Esophagus squamous epithelium (tissue), 5 donors: Measurements from ENCODE around the gene FOXP4. TPM values are rescaled to one million over a fixed set of nuclear protein-coding genes. Genes with fewer than 3 reads are reported as not detected.

Experiments used
- DNase-seq: peaks from one replicate; lab custom pipeline; 2025; lab: John Stamatoyannopoulos, UW
- H3K27ac ChIP-seq, 4 donors: fragments of 200-600 bp; sonication (generic); one replicate each; pipeline ENCODE4 v1.5.1; 2016 to 2019; ENCODE audit warnings: mild to moderate bottlenecking in 1 of 4
- H3K27me3 ChIP-seq, 4 donors: fragments of 200-600 bp; sonication (generic); 1 replicate in 3 of 4; 2 replicates in 1 of 4; pipeline versions ENCODE4 v1.5.1 to v1.6.0; 2017 to 2021; ENCODE audit warnings: antibody characterized with exemption in 1 of 4
- H3K36me3 ChIP-seq, 3 donors: fragments of 200-600 bp; sonication (generic); one replicate each; pipeline ENCODE4 v1.5.1; 2016 to 2019
- H3K4me1 ChIP-seq, 3 donors: fragments of 200-600 bp; sonication (generic); one replicate each; pipeline ENCODE4 v1.5.1; 2017 to 2019
- H3K4me3 ChIP-seq, 4 donors: fragments of 200-600 bp; sonication (generic); 1 replicate in 3 of 4; 2 replicates in 1 of 4; pipeline ENCODE4 v1.5.1; 2016 to 2019; ENCODE audit warnings: mild to moderate bottlenecking in 2 of 4, moderate library complexity in 1 of 4
- H3K9me3 ChIP-seq, 3 donors: fragments of 200-600 bp; sonication (generic); one replicate each; pipeline ENCODE4 v1.5.1; 2016 to 2019
- POLR2A ChIP-seq, 4 donors: fragments of 450-650 bp; IDR thresholded peaks; one replicate each; pipeline ENCODE4 v1.6.1; 2017; ENCODE audit warnings: antibody characterized with exemption in 4 of 4, mild to moderate bottlenecking in 4 of 4, moderate library complexity in 3 of 4
- WGBS, 2 donors: methylation state at CpG; one replicate each; pipeline ENCODE4 v1.1.5; 2018; 5-methylcytosine and 5-hydroxymethylcytosine counted together
- intact Hi-C: fragments of 100-400 bp; cut with DNase I; formaldehyde crosslinking; loops from one replicate; pipeline ENCODE4 v1.15.0; 2022
- total RNA-seq, 4 donors: library from RNA; depleted of rRNA; stranded (reverse); fragments of >200 nt; gene quantifications; one replicate each; pipeline ENCODE4 v1.1.0, GENCODE V29; 2016
- TF ChIP-seq, protein P1 (sequence below), 6 experiments: fragments of 450-650 bp in 4 of 6; fragments of 200-600 bp in 2 of 6; sonication (generic) in 2 of 6; IDR thresholded peaks; one replicate each; pipeline ENCODE4 v1.5.1; 2016 to 2019; ENCODE audit warnings: antibody characterized with exemption in 6 of 6, mild to moderate bottlenecking in 4 of 6, moderate library complexity in 4 of 6
- donor health status: DM: yes; HTN: yes; CAD: no.

Gene FOXP4
- total RNA-seq, 4 donors from 2014 or later: 2.2 to 10.3 (median 6.8) TPM

DNA sequence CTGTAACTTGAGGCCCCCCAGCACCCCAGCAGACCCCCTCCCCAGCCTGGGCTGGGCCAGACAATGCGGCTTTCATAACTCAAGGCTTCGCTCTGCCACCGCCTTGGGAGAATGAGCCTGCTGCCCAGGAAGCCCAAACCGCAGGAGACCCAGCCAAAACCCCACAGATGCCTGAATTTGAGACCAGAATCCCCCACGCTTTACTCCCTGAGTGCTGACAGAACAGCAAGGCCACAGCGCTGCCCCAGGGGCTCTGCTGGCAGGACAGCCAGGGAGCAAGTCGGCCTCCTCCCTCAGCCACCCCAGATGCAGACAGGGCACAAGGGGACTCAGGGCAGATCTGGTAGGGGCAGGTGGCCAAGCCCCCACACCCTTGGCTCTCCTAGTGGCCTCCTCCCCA is 94.2 kb downstream of the FOXP4 start:
- TF ChIP-seq POLR2A (IDR thresholded peaks at IDR 0.05): no peak
- TF ChIP-seq, protein P1, sequence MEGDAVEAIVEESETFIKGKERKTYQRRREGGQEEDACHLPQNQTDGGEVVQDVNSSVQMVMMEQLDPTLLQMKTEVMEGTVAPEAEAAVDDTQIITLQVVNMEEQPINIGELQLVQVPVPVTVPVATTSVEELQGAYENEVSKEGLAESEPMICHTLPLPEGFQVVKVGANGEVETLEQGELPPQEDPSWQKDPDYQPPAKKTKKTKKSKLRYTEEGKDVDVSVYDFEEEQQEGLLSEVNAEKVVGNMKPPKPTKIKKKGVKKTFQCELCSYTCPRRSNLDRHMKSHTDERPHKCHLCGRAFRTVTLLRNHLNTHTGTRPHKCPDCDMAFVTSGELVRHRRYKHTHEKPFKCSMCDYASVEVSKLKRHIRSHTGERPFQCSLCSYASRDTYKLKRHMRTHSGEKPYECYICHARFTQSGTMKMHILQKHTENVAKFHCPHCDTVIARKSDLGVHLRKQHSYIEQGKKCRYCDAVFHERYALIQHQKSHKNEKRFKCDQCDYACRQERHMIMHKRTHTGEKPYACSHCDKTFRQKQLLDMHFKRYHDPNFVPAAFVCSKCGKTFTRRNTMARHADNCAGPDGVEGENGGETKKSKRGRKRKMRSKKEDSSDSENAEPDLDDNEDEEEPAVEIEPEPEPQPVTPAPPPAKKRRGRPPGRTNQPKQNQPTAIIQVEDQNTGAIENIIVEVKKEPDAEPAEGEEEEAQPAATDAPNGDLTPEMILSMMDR (IDR thresholded peaks at IDR 0.05): no peak
- Histone ChIP-seq H3K4me3 (no peak overlapping the region), H3K27me3 (peaks cover 0 to 34% (median 0%) of the 10 kb centered on the region in 4 donors), H3K36me3 (peaks cover 0 to 9% (median 0%) of the 10 kb centered on the region in 3 donors), H3K4me1 (peaks cover 16 to 72% (median 22%) of the 10 kb centered on the region in 3 donors), H3K9me3 (no peaks in the 10 kb centered on the region), H3K27ac (no peak overlapping the region)
- DNase-seq: no peak
- 100% methylated on average over 1 of the region's 7 CpGs; no CpG with 5 or more reads in 1 of the 2 donors for WGBS, 2 donors
- intact Hi-C loops: no loop called here

DNA sequence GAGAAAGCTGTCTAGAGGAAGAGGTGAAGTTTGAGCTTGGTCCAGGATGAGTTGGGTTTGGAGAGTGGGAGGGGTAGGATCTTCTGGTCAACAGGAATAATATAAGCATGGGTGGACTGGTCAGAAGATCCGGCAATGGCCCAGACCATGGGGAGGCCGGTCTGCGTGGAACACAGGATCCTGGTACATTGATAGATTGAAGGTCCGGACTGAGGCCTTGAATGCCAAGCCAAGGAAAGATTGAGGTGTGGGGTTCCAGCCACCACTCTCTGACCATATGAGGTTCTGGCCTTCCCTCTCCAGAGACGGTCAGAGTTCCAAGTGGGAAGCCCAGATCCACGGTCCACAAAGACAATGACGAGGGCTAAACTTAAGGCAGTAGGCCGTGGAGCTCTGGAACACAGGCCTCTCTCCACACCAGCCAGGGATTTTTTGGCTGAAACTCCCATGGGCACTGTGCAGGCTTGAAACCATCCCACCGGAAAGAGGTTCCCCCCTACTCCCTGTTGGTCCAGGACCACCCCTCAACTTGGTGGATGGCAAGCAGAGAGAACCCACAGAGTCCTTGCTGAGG is 95.3 kb downstream of the FOXP4 start:
- Histone ChIP-seq H3K27me3 (peaks cover 0 to 34% (median 0%) of the 10 kb centered on the region in 4 donors), H3K27ac (no peak overlapping the region), H3K36me3 (peaks cover 0 to 16% (median 0%) of the 10 kb centered on the region in 3 donors), H3K4me3 (no peak overlapping the region), H3K4me1 (peaks cover 16 to 62% (median 16%) of the 10 kb centered on the region in 3 donors), H3K9me3 (no peaks in the 10 kb centered on the region)
- no peak for TF ChIP-seq POLR2A (IDR thresholded peaks at IDR 0.05)
- TF ChIP-seq, protein P1 (IDR thresholded peaks at IDR 0.05): no peak
- WGBS, 2 donors: 76 to 88% methylated on average over 5 to 7 of the region's 9 CpGs
- DNase-seq: no peak
- intact Hi-C loops: no loop called here

DNA sequence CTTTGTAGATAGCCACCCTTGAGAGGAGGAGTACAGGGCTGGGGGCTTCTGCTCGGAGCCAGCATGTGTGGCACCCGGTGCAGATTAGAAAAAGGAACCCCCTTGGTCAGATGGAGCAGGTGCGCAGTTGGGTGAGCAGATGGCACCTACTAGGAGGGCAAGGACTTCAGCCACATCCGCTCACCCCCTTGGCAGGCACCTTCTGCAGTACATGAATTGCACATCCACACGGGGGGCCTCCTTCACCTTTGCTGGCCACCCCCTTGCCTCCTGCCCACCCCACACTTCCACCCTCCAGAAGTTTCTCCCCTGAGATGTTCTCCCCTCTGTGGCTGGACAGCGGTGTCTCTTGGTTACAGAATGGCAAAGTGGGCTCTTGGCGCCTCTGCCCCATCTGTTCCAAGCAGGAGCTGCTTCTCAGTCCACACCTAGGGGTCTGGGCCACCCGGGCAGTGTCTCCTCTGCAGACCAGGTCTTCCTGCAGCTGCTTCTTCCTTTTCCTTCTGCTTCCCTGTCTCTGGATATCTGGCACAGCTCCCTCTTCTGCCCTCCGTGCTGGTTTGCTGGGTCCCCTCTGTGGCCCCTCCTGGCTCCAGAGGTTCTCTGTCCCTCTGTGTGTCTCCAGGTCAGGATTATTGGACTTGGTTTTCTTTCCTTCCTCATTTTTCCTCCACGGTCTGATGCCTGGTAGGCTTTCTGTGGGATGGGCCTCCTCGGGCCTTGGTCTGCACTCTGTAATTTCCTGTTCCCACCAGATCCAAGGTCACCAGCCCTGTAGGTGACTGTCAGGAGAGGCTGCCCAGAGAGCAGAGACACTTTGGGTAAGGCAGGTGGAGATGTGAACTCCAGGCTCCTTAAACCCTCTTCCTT is 96.1 kb downstream of the FOXP4 start:
- Histone ChIP-seq H3K4me3 (no peak overlapping the region), H3K36me3 (peaks cover 0 to 25% (median 0%) of the 10 kb centered on the region in 3 donors), H3K4me1 (peaks cover 13 to 53% (median 16%) of the 10 kb centered on the region in 3 donors), H3K9me3 (no peaks in the 10 kb centered on the region), H3K27ac (no peak overlapping the region), H3K27me3 (peaks cover 0 to 25% (median 0%) of the 10 kb centered on the region in 4 donors)
- TF ChIP-seq, protein P1 (IDR thresholded peaks at IDR 0.05): no peak
- TF ChIP-seq POLR2A (IDR thresholded peaks at IDR 0.05): no peak
- intact Hi-C loops: no loop called here
- WGBS, 2 donors: 51 to 72% methylated on average over 4 to 9 of the region's 11 CpGs
- no peak for DNase-seq

DNA sequence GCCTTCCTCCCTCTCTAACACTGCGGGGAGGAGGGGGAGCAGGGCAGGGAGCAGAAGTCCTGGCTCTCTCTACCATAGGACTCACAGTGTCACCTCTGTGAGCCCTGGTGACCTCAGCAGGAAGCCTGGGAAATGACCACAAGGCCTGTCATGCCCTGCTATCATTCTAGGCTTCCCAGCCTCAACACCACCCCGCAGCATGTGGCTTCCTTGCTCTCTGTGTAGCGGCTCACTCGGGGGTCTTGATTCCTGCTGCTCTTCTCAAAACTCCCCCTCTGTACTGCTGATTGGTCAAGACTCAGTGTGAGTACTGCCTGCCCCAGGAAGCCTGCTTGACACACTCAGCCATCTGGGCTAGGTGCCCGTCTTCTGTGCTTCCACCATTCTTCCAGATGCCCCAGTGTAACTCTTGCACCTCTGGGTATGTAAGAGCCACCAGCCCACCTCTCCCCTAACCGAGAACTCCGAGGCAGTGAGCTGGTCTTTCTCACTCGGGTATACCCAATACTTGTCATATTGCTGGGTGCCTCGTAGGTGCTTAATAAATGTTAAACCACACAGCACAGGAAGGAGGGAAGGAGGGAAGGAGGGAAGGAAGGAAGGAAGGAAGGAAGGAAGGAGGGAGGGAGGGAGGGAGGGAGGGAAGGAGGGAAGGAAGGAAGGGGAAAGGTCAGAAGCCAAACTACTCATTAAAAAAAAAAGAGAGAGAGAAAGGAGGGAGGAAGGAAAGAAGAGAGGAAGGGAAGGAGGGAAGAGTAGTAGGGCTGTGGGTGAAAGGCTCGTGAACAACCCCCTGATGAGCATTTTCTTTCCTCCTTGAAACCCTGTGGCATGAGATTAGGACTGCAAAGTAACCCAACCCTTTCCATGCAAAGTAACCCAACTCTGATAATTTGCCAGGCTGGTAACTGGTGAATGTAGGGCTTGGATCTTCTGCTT is 97.0 kb downstream of the FOXP4 start:
- Histone ChIP-seq H3K27me3 (peaks cover 0 to 16% (median 0%) of the 10 kb centered on the region in 4 donors), H3K4me1 (peaks cover 8 to 44% (median 10%) of the 10 kb centered on the region in 3 donors), H3K36me3 (peaks cover 0 to 32% (median 0%) of the 10 kb centered on the region in 3 donors), H3K27ac (no peak overlapping the region), H3K9me3 (no peaks in the 10 kb centered on the region), H3K4me3 (no peak overlapping the region)
- no peak for TF ChIP-seq POLR2A (IDR thresholded peaks at IDR 0.05)
- TF ChIP-seq, protein P1 (IDR thresholded peaks at IDR 0.05): no peak
- intact Hi-C loops: no loop called here
- WGBS, 2 donors: 62 to 67% methylated on average over 10 of the region's 10 CpGs
- DNase-seq: no peak
